Measurements from ENCODE around the gene TNNI2. TPM values are rescaled to one million over a fixed set of nuclear protein-coding genes. Genes with fewer than 3 reads are reported as not detected.

Gene TNNI2
- total and polyA plus RNA-seq, 2 donors (not counting 1 experiment from before 2014, with no cell fraction given) = not detected

DNA sequence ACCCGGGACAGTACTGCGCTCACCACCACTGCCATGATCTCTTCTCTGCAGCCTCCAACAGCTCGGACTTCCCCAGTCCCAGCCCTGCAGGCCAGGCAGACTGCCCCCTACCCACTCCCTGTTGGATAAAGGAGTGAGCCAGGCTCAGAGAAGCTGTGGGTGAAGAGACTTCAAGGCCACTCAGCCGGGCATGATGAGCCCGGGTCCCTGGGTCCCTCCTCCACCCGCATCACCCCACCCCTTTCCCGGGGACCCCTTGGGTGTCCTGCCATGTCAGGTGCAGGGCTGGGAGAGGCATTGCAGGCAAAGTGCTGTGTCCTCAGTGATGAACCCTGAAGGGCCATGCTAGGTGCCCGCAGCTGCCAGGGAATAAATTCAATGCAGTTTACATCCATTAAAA lies 28.6 kb downstream of the TNNI2 start:
- DNase-seq (ENCODE audit: low read depth in 2 of 2) = no peak
- Histone ChIP-seq H3K4me2 (ENCODE audit: extremely low read depth, insufficient read depth, low read length) (no peak overlapping the region), H4K20me1 (ENCODE audit: control insufficient read depth, extremely low read depth, insufficient read depth, low read length) (no peaks in the 10 kb centered on the region), H3K9ac (ENCODE audit: insufficient read depth, low read length) (no peak overlapping the region), H3K9me3 (ENCODE audit: control insufficient read depth, insufficient read depth, low read depth, low read length) (no peaks in the 10 kb centered on the region), H3K27ac (ENCODE audit: insufficient read depth, low read length) (no peak overlapping the region), H2AFZ (ENCODE audit: low read length) (no peak overlapping the region), H3K79me2 (ENCODE audit: control insufficient read depth, insufficient read depth, low read length) (no peaks in the 10 kb centered on the region), H3K4me3 (replicated peaks in 1 of 4; ENCODE audit: control extremely low read depth in 1 of 4, insufficient read depth in 1 of 4, low read depth in 3 of 4, low read length in 4 of 4) (no peak overlapping the region), H3K4me1 (ENCODE audit: control insufficient read depth, extremely low read depth, insufficient read depth, low read length) (peaks cover 9% of the 10 kb centered on the region), H3K27me3 (ENCODE audit: control insufficient read depth, insufficient read depth, low read length) (peaks cover 15% of the 10 kb centered on the region), H3K36me3 (ENCODE audit: control insufficient read depth, insufficient read depth, low read length) (no peaks in the 10 kb centered on the region)
- TF ChIP-seq CTCF (conservative IDR thresholded peaks at IDR 0.05 in 1 of 2, IDR thresholded peaks at IDR 0.05 in 1 of 2; ENCODE audit: low read depth in 1 of 2, low read length in 2 of 2) = no peak
- TF ChIP-seq EZH2 (IDR thresholded peaks at IDR 0.05; ENCODE audit: low read length, missing control alignments) = no peak

- no peak overlapping the region for H3K4me3 ChIP-seq (replicated peaks in 1 of 4; ENCODE audit: control extremely low read depth in 1 of 4, insufficient read depth in 1 of 4, low read depth in 3 of 4, low read length in 4 of 4)
- no peak for TF ChIP-seq CTCF (conservative IDR thresholded peaks at IDR 0.05 in 1 of 2, IDR thresholded peaks at IDR 0.05 in 1 of 2; ENCODE audit: low read depth in 1 of 2, low read length in 2 of 2)
- no peak for TF ChIP-seq EZH2 (IDR thresholded peaks at IDR 0.05; ENCODE audit: low read length, missing control alignments)
Measured at GRCh38 chr11:1868056-1868635, 29.4 kb downstream of the TNNI2 start.

GRCh38 chr11:1868636-1869291 lies 30.0 kb downstream of the TNNI2 start:
- Histone ChIP-seq H3K9ac (ENCODE audit: insufficient read depth, low read length) (no peak overlapping the region), H3K36me3 (ENCODE audit: control insufficient read depth, insufficient read depth, low read length) (no peaks in the 10 kb centered on the region)
- no peak for DNase-seq (ENCODE audit: low read depth in 2 of 2)

More at GRCh38 chr11:1868056-1868635, 29.4 kb downstream of the TNNI2 start:
- DNase-seq (ENCODE audit: low read depth in 2 of 2) = no peak
- no peak overlapping the region for H3K9ac ChIP-seq (ENCODE audit: insufficient read depth, low read length)
- peaks cover 15% of the 10 kb centered on the region for H3K27me3 ChIP-seq (ENCODE audit: control insufficient read depth, insufficient read depth, low read length)
- H3K9me3 ChIP-seq (ENCODE audit: control insufficient read depth, insufficient read depth, low read depth, low read length) = no peaks in the 10 kb centered on the region
- peaks cover 7% of the 10 kb centered on the region for H3K4me1 ChIP-seq (ENCODE audit: control insufficient read depth, extremely low read depth, insufficient read depth, low read length)
- H2AFZ ChIP-seq (ENCODE audit: low read length) = no peak overlapping the region
- no peaks in the 10 kb centered on the region for H4K20me1 ChIP-seq (ENCODE audit: control insufficient read depth, extremely low read depth, insufficient read depth, low read length)
- no peak overlapping the region for H3K4me2 ChIP-seq (ENCODE audit: extremely low read depth, insufficient read depth, low read length)
- H3K27ac ChIP-seq (ENCODE audit: insufficient read depth, low read length) = no peak overlapping the region
- no peaks in the 10 kb centered on the region for H3K36me3 ChIP-seq (ENCODE audit: control insufficient read depth, insufficient read depth, low read length)
- H3K79me2 ChIP-seq (ENCODE audit: control insufficient read depth, insufficient read depth, low read length) = no peaks in the 10 kb centered on the region

More at GRCh38 chr11:1868636-1869291, 30.0 kb downstream of the TNNI2 start:
- Histone ChIP-seq H3K27me3 (ENCODE audit: control insufficient read depth, insufficient read depth, low read length) (peaks cover 15% of the 10 kb centered on the region), H3K27ac (ENCODE audit: insufficient read depth, low read length) (no peak overlapping the region), H3K4me3 (replicated peaks in 1 of 4; ENCODE audit: control extremely low read depth in 1 of 4, insufficient read depth in 1 of 4, low read depth in 3 of 4, low read length in 4 of 4) (no peak overlapping the region), H3K4me1 (ENCODE audit: control insufficient read depth, extremely low read depth, insufficient read depth, low read length) (peaks cover 4% of the 10 kb centered on the region), H3K79me2 (ENCODE audit: control insufficient read depth, insufficient read depth, low read length) (no peaks in the 10 kb centered on the region), H3K9me3 (ENCODE audit: control insufficient read depth, insufficient read depth, low read depth, low read length) (no peaks in the 10 kb centered on the region), H2AFZ (ENCODE audit: low read length) (no peak overlapping the region), H4K20me1 (ENCODE audit: control insufficient read depth, extremely low read depth, insufficient read depth, low read length) (no peaks in the 10 kb centered on the region), H3K4me2 (ENCODE audit: extremely low read depth, insufficient read depth, low read length) (no peak overlapping the region)
- TF ChIP-seq CTCF (conservative IDR thresholded peaks at IDR 0.05 in 1 of 2, IDR thresholded peaks at IDR 0.05 in 1 of 2; ENCODE audit: low read depth in 1 of 2, low read length in 2 of 2) (no peak), EZH2 (IDR thresholded peaks at IDR 0.05; ENCODE audit: low read length, missing control alignments) (no peak)
